HUES6 (cell line): Measurements from ENCODE around the gene SEC14L5.
"Not testable (repeated sequence)": the region's sequence is repeated elsewhere in the genome, so short reads cannot be mapped to it uniquely, and the experiment has no call there.

Experiments used
- H3K27ac ChIP-seq: 2 replicates; pipeline ENCODE4 v1.7.0; 2013; ENCODE audit warnings: low read depth, mild to moderate bottlenecking, low read length, inconsistent platforms
- H3K27me3 ChIP-seq: 2 replicates; pipeline ENCODE4 v1.6.1; 2013; ENCODE audit warnings: low read length; ENCODE audit not compliant: control insufficient read depth, insufficient read depth
- H3K36me3 ChIP-seq: 2 replicates; pipeline ENCODE4 v1.6.1; 2013; ENCODE audit warnings: low read length; ENCODE audit not compliant: control insufficient read depth, insufficient read depth
- H3K4me1 ChIP-seq: 2 replicates; pipeline ENCODE4 v1.6.1; 2013; ENCODE audit warnings: low read length; ENCODE audit not compliant: control insufficient read depth, insufficient read depth
- H3K4me3 ChIP-seq: 2 replicates; pipeline ENCODE4 v1.5.1; 2013; ENCODE audit warnings: low read depth, low read length
- H3K9ac ChIP-seq: one replicate; pipeline ENCODE4 v1.6.1; 2013; ENCODE audit warnings: mild to moderate bottlenecking, low read length
- H3K9me3 ChIP-seq: 2 replicates; pipeline ENCODE4 v1.6.1; 2013; ENCODE audit warnings: low read depth, low read length; ENCODE audit not compliant: control insufficient read depth, insufficient read depth

Gene SEC14L5

GRCh38 chr16:4940719-4941118, 17.4 kb upstream of the SEC14L5 start:
- Histone ChIP-seq H3K4me1 (peaks cover 48% of the 10 kb centered on the region), H3K4me3 (no peak overlapping the region), H3K27ac (no peak overlapping the region)

GRCh38 chr16:4942481-4942880, 15.6 kb upstream of the SEC14L5 start:
- Histone ChIP-seq H3K27ac (peak overlapping the region; percentile 91; the same call in 1 of the 2 replicates), H3K9ac (peak overlapping the region; percentile 79)

More at GRCh38 chr16:4940719-4941118, 17.4 kb upstream of the SEC14L5 start:
- no peak overlapping the region for H3K9ac ChIP-seq
- no peaks in the 10 kb centered on the region for H3K36me3 ChIP-seq
- peaks cover 12% of the 10 kb centered on the region; the same call in 1 of the 2 replicates for H3K27me3 ChIP-seq
- H3K9me3 ChIP-seq, result no peaks in the 10 kb centered on the region

GRCh38 chr16:4944333-4945281, 13.5 kb upstream of the SEC14L5 start:
- peaks cover 62% of the 10 kb centered on the region for H3K4me1 ChIP-seq
- H3K9me3 ChIP-seq, result no peaks in the 10 kb centered on the region
- H3K4me3 ChIP-seq, result no peak overlapping the region; the same call in 1 of the 2 replicates
- no peaks in the 10 kb centered on the region for H3K27me3 ChIP-seq
- no peaks in the 10 kb centered on the region for H3K36me3 ChIP-seq
- H3K9ac ChIP-seq, result peak overlapping the region; percentile 79
- peak overlapping the region; percentile 95 for H3K27ac ChIP-seq

More at GRCh38 chr16:4942481-4942880, 15.6 kb upstream of the SEC14L5 start:
- Histone ChIP-seq H3K36me3 (no peaks in the 10 kb centered on the region), H3K9me3 (no peaks in the 10 kb centered on the region), H3K4me3 (peak overlapping the region; percentile 30; the same call in 1 of the 2 replicates), H3K27me3 (peaks cover 2% of the 10 kb centered on the region; the same call in 1 of the 2 replicates), H3K4me1 (peaks cover 48% of the 10 kb centered on the region)

- H3K27ac ChIP-seq, result no peak overlapping the region; the same call in 1 of the 2 replicates
- H3K9ac ChIP-seq, result peak overlapping the region; percentile 55
- no peaks in the 10 kb centered on the region for H3K9me3 ChIP-seq
- H3K4me1 ChIP-seq, result peaks cover 60% of the 10 kb centered on the region
- no peak overlapping the region for H3K4me3 ChIP-seq
- H3K36me3 ChIP-seq, result no peaks in the 10 kb centered on the region
- no peaks in the 10 kb centered on the region for H3K27me3 ChIP-seq
Measured at GRCh38 chr16:4945560-4946502, 12.3 kb upstream of the SEC14L5 start.

- H3K9ac ChIP-seq, result no peak overlapping the region
- peaks cover 54% of the 10 kb centered on the region for H3K4me1 ChIP-seq
Measured at GRCh38 chr16:4946917-4947316, 11.2 kb upstream of the SEC14L5 start.

GRCh38 chr16:4947722-4948503, 10.2 kb upstream of the SEC14L5 start:
- Histone ChIP-seq H3K9me3 (no peaks in the 10 kb centered on the region), H3K27me3 (no peaks in the 10 kb centered on the region), H3K36me3 (no peaks in the 10 kb centered on the region), H3K4me3 (no peak overlapping the region), H3K9ac (peak overlapping the region; percentile 40), H3K4me1 (peaks cover 48% of the 10 kb centered on the region), H3K27ac (peak overlapping the region; percentile 10; the same call in 1 of the 2 replicates)

More at GRCh38 chr16:4946917-4947316, 11.2 kb upstream of the SEC14L5 start:
- no peak overlapping the region for H3K27ac ChIP-seq
- H3K36me3 ChIP-seq, result no peaks in the 10 kb centered on the region
- H3K4me3 ChIP-seq, result no peak overlapping the region
- H3K27me3 ChIP-seq, result no peaks in the 10 kb centered on the region
- no peaks in the 10 kb centered on the region for H3K9me3 ChIP-seq

- no peaks in the 10 kb centered on the region for H3K36me3 ChIP-seq
- peaks cover 36% of the 10 kb centered on the region for H3K4me1 ChIP-seq
- H3K9me3 ChIP-seq, result no peaks in the 10 kb centered on the region
- peak overlapping the region; percentile 5 for H3K9ac ChIP-seq
- H3K27me3 ChIP-seq, result no peaks in the 10 kb centered on the region
- no peak overlapping the region for H3K4me3 ChIP-seq
- no peak overlapping the region for H3K27ac ChIP-seq
Measured at GRCh38 chr16:4948903-4949766, 9.0 kb upstream of the SEC14L5 start.

GRCh38 chr16:4949986-4950385, 8.1 kb upstream of the SEC14L5 start:
- Histone ChIP-seq H3K27me3 (no peaks in the 10 kb centered on the region), H3K4me3 (no peak overlapping the region), H3K9me3 (no peaks in the 10 kb centered on the region), H3K9ac (no peak overlapping the region), H3K27ac (no peak overlapping the region), H3K4me1 (peaks cover 29% of the 10 kb centered on the region), H3K36me3 (no peaks in the 10 kb centered on the region)

GRCh38 chr16:4951583-4951982, 6.5 kb upstream of the SEC14L5 start:
- H3K27me3 ChIP-seq, H3K4me3 ChIP-seq, H3K9ac ChIP-seq, H3K9me3 ChIP-seq, H3K36me3 ChIP-seq, H3K27ac ChIP-seq: not testable (repeated sequence)
- H3K4me1 ChIP-seq, result peaks cover 20% of the 10 kb centered on the region
